Left ventricle myocardium superior (tissue), 1 donor: ENCODE results near the gene CLDN14. TPM values are rescaled to one million over a fixed set of nuclear protein-coding genes. Genes with fewer than 3 reads are reported as not detected.

Source experiments
- ATAC-seq: fragments of 200-7000 bp; cut with Tn5 transposase; one replicate; pipeline ENCODE4 v1.9.1; 2020; ENCODE audit warnings: mild to moderate bottlenecking, moderate library complexity
- DNase-seq: peaks from one replicate; pipeline ENCODE4 v3.0.0-alpha.2; 2020
- intact Hi-C: fragments of 100-400 bp; cut with micrococcal nuclease; formaldehyde crosslinking; loops from one replicate; pipeline ENCODE4 v1.11.0; 2022
- long read RNA-seq: library from polyadenylated mRNA; unstranded; transcript quantifications from one replicate; pipeline ENCODE4 v2.0.0, GENCODE V29; 2021
- total RNA-seq: library from RNA; stranded (reverse); fragmentation: NEBNext Ultra II Directional; extraction: Animal tissue kit (Norgen Biotek cat#: 25700); gene quantifications from one replicate; pipeline ENCODE4 v1.2.1, GENCODE V29; 2021
- donor health status: DM: no; HTN: yes; CAD: no; lungs with severe emphysema.

Gene CLDN14, protein sequence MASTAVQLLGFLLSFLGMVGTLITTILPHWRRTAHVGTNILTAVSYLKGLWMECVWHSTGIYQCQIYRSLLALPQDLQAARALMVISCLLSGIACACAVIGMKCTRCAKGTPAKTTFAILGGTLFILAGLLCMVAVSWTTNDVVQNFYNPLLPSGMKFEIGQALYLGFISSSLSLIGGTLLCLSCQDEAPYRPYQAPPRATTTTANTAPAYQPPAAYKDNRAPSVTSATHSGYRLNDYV
- total RNA-seq: not detected
- long read RNA-seq: 0 reads

DNA sequence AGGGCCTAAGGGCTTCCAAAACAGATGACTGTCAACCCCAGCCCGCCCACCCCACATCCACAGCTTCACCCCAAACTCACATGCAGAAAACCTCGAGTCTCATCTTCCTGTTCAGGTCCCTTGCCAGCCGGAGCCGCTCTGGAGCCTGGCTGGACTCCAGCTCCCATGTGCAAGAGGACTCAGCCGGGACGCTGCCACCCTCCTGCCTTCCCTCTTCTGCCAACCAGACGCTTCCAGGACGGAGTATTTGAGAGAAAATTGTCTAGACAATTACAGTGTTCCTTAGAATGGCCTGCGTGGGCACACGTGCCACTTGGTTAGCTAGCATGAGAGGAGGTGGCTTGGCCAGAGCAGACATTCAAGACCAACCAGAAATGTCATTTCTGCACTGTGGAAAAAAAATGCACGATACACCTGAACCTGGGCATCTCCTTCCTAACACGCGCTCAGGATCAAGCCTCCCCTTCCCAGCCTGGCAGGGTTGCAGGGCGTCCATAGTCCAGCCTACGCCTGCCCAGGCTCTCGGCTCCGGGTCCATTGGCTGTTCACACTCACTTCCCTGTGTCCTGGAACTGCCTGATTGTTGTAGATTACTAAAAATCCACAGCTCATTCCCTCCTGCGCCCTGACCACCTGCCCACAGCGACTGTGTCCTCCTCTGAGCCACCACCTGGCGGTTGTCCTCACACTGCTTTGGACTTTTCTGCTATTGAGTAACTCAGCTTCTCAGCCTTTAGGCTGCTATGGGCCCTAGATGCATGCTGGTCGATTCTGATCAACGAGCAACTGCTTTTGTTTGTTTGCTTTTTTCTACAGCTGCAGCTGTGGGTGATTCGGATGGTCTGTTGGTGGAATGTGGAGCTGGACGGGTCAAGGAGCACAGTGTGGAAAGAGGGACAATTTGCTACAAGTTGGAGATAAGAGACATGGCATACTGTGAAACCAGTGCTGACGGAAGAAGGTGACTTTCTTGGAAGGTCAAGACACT lies at the start of gene CLDN14:
Gene CLDN14, minus strand, starts transcription at position 708 of the 988 bp plus-strand sequence. CDS start 18,427 bp downstream, outside the sequence.
- intact Hi-C loops: no loop called here
- DNase-seq (peak; percentile 52), ATAC-seq (no peak)

GRCh38 chr21:36528716-36529115 lies 48.8 kb upstream of the CLDN14 start:
- ATAC-seq (no peak), DNase-seq (no peak)
- intact Hi-C loops: no loop called here

GRCh38 chr21:36527317-36527716 lies 47.4 kb upstream of the CLDN14 start:
- no peak for ATAC-seq
- intact Hi-C loops: no loop called here
- DNase-seq: no peak

GRCh38 chr21:36526104-36526503 lies 46.2 kb upstream of the CLDN14 start:
- DNase-seq (no peak), ATAC-seq (no peak)
- intact Hi-C loops: no loop called here

DNA sequence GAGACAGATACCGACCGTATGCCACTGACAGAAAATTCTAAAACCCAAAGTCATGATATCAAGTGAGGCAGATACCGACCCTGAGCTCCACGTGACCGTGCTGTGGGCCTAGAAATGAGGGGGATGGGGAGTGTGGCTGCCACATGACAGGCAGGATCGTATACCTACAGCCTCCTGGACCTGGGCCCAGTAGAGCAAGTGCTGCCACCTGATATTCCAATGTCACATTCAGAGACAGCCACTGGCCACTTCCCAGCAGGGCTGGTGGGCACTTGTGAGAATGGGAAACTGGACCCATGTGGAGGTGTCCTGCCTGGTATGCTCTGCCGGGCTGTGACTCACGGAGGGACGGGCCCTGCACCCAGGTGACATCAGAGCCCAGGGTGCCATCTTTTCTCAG lies 44.6 kb upstream of the CLDN14 start:
- DNase-seq: peak; percentile 35
- peak; percentile 52 for ATAC-seq
- intact Hi-C loops: no loop called here

- DNase-seq: no peak
- ATAC-seq: no peak
- intact Hi-C loops: no loop called here
These were observed 42.4 kb upstream of the CLDN14 start for GRCh38 chr21:36522219-36522808.

DNA sequence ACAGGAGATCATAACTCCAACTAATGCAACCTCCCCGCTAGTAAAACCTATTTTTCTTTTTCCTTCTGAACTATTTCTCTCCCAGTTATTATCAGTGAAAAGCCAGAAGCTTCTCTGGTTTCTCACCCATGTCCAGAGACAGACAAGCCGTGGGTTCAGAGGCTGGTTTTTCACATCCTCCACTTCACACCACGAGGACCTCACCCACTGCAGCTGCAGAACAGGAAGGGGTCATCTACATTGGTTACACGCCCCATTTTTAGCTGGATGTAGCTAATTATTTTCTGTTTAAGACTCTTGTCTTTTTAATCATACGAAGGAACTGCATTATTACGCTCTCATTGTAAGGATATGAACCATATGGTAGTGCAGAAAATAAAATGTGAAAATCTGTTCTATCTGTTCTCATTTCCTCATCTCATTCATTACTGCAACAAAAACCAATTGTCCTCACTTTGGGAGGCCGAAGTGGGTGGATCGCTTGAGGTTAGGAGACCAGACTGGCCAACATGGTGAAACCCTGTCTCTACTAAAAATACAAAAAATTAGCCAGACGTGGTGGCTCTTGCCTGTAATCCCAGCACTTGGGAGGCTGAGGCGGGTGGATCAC lies 39.1 kb upstream of the CLDN14 start:
- DNase-seq (no peak), ATAC-seq (no peak)
- intact Hi-C loops: no loop called here

GRCh38 chr21:36517366-36518075 lies 37.6 kb upstream of the CLDN14 start:
- intact Hi-C loops: no loop called here
- no peak for DNase-seq

DNA sequence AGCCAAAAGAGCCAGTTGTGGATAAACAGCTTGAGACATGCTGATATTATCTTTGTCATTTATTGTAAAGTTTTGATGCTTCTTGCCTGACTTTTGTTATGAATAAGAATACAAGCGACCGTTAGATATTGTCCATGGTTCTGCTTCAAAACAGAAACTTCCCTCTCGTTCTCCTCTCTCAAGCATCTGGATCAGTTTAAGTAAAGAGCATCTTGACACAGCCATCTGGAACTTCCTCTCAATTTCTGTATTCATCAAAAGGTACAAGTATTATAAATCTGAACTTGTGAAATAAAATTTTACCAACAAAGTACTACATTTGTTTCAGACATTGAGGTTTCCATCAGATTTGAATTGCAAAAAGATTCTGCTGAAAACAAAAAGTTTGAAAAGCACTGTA lies 36.4 kb upstream of the CLDN14 start:
- intact Hi-C loops: no loop called here
- DNase-seq: no peak

More at GRCh38 chr21:36517366-36518075, 37.6 kb upstream of the CLDN14 start:
- no peak for ATAC-seq

GRCh38 chr21:36513430-36513829 lies 33.5 kb upstream of the CLDN14 start:
- no peak for DNase-seq
- intact Hi-C loops: no loop called here

More for the DNA sequence above, 36.4 kb upstream of the CLDN14 start:
- ATAC-seq: no peak

DNA sequence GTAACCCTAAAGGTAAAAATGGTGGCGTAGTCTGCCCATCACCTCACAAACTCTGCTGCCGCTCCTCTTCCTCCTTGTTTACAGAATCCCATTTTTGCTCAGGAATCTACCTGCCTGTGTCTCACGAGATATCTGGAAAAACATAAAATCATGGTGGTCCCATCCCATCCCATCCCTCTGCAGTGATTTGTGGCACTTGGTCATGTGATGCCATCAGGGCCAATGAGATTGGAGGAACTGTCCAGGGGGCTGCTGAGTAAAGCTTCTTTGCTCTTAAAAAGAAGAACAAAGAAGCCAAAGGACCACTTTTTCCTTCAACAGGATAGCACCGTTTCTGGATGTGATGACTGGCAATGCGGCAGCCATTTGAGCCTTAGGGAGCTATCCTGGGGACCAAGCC lies 33.0 kb upstream of the CLDN14 start:
- DNase-seq: no peak
- no peak for ATAC-seq
- intact Hi-C loops: no loop called here

More at GRCh38 chr21:36513430-36513829, 33.5 kb upstream of the CLDN14 start:
- no peak for ATAC-seq

DNA sequence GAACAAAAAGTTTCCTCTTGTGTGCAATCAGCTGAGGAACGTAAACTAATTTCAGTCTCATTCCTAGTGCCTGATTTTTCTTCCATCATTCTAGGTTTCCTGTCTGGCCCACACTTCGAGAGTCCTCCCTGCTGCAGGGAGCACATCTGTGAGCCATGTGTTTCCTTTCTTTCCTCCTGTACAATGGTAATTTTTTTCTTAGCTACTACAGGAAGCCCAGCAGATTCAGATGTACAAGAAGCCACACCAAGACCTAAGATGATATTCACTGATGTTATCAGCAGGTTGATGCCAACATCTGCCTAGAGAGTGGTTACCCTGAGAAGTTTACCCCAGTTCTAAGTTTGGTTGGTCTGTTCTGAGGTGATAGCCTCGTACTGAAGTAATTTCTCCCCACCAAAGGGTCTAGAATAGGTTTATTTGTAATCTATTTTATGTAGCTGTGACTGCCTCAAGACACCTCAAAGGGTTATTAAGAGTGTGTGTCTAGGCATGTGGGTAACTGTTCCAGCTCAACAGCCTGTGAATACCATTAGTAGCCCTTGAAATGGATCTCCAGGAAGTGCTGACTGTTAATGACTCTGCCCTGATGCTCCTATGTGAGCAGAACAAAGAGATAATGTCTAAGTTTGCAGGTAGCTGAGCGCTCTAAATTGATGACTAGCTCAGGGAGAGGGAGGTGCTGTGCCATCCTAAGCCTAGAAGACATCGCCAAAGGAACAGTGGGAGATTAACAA lies 31.7 kb upstream of the CLDN14 start:
- no peak for DNase-seq
- ATAC-seq: no peak

GRCh38 chr21:36510911-36511310 lies 31.0 kb upstream of the CLDN14 start:
- intact Hi-C loops: no loop called here
- DNase-seq: no peak
- no peak for ATAC-seq

More for the DNA sequence above, 31.7 kb upstream of the CLDN14 start:
- intact Hi-C loops: no loop called here

GRCh38 chr21:36509973-36510664 lies 30.2 kb upstream of the CLDN14 start:
- DNase-seq (no peak), ATAC-seq (no peak)
- intact Hi-C loops: loop anchor here (10.0 kb wide), 1 partner anchor 415 kb away; no protein-coding TSS in a partner anchor

- intact Hi-C loops: loop anchor here (10.0 kb wide), 1 partner anchor 416 kb away; no protein-coding TSS in a partner anchor
- DNase-seq (no peak), ATAC-seq (no peak)
These were observed 29.0 kb upstream of the CLDN14 start for GRCh38 chr21:36508948-36509347.

DNA sequence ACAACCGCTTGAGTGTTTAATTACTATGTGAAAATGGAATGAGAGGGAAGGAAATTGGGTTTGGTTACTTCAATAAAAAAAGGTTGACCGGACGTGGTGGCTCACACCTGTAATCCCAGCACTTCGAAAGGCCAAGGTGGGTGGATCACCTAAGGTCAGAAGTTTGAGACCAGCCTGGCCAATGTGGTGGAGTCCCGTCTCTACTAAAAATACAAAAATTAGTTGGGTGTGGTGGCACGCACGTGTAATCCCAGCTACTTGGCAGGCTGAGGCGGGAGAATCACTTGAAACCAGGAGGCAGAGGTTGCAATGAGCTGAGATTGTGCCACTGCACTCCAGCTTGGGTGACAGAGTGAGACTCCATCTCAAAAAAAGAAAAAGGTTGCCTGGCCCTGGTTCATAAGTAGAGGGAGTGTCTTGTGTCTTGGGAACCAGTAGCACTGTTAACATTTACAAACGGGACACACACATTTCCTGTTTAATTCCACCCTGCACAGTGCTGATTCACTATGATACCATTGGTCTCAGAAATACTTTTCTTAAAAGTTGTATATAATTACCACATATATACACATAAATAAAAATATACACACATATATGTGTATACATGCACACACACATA lies 27.6 kb upstream of the CLDN14 start:
- intact Hi-C loops: loop anchor here (10.0 kb wide), 1 partner anchor 417 kb away; no protein-coding TSS in a partner anchor
- no peak for ATAC-seq
- no peak for DNase-seq

- no peak for ATAC-seq
- intact Hi-C loops: loop anchor here (10.0 kb wide), 1 partner anchor 418 kb away; no protein-coding TSS in a partner anchor
- no peak for DNase-seq
These were observed 26.6 kb upstream of the CLDN14 start for GRCh38 chr21:36506482-36506881.
